Astrocyte (in vitro differentiated cells and primary cell): ENCODE results near the gene COA5.

Experiments used
- EZH2 ChIP-seq: IDR thresholded peaks from 2 replicates; pipeline ENCODE4 v1.6.1; 2012; ENCODE audit warnings: mild to moderate bottlenecking, low read length, inconsistent platforms; ENCODE audit not compliant: insufficient read depth
- TF ChIP-seq, protein P1 (sequence below): IDR thresholded peaks from 2 replicates; pipeline ENCODE4 v1.5.1; 2011; ENCODE audit warnings: low read depth, mild to moderate bottlenecking, inconsistent platforms, low read length, moderate library complexity; ENCODE audit not compliant: insufficient read depth

DNA sequence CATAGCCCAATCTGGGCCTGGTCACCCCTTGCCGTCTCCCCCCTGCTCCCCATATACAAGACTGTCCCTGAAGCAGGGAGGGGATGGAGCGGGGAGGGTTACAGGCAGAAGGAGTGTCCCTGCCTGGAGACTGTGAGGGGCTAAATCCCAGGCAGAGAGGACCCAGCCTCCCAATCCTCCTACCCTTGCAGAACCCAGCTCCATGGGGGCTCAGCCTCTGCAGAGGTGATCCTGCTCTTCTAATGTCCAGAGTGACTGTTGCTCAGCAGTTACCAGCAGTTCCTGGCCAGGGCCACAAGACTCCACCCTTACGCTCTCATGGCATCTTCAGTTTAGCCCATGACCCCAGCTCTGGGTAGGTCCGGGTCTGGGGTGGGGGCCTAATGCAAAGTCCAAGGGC, 58.1 kb downstream of the COA5 start:
- TF ChIP-seq, protein P1, sequence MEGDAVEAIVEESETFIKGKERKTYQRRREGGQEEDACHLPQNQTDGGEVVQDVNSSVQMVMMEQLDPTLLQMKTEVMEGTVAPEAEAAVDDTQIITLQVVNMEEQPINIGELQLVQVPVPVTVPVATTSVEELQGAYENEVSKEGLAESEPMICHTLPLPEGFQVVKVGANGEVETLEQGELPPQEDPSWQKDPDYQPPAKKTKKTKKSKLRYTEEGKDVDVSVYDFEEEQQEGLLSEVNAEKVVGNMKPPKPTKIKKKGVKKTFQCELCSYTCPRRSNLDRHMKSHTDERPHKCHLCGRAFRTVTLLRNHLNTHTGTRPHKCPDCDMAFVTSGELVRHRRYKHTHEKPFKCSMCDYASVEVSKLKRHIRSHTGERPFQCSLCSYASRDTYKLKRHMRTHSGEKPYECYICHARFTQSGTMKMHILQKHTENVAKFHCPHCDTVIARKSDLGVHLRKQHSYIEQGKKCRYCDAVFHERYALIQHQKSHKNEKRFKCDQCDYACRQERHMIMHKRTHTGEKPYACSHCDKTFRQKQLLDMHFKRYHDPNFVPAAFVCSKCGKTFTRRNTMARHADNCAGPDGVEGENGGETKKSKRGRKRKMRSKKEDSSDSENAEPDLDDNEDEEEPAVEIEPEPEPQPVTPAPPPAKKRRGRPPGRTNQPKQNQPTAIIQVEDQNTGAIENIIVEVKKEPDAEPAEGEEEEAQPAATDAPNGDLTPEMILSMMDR = no peak
- TF ChIP-seq EZH2 = no peak
